Stimulated activated CD4-positive, alpha-beta T cell treated with anti-CD3 and anti-CD28 coated beads, Interleukin-1b, Interleukin-23, amount 100 ng/mL, for 1 hour (primary cell): ENCODE data around the gene TBL1XR1.
A peak's percentile ranks its signal among the peaks of the same experiment; 100 is the strongest.
"Not testable (repeated sequence)": the region's sequence is repeated elsewhere in the genome, so short reads cannot be mapped to it uniquely, and the experiment has no call there.

Experiments used
- DNase-seq, 2 donors: peaks; one replicate each; pipeline ENCODE4 v3.0.0-alpha.2; 2020; ENCODE audit warnings: low read depth in 2 of 2

TBL1XR1 gene

DNA sequence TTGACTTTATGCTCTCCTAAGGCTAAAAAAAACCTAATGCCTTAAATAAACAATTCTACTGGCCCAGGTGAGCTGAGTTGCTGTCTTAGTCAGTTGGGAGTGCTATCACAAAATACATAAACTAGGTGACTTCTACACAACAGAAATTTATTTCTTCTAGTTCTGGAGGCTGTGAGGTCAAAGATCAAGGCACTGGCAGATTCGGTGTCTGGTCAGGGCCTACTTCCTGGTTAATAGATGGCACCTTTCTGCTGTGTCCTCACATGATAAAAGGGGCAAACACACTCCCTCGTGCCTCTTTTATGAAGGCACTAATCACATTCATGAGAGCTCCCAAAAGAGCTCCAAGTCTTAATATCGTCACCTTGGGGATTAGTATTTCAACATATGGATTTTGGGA, 11.5 kb upstream of the TBL1XR1 start:
- DNase-seq = no peak

GRCh38 chr3:177208223-177208622, 10.9 kb upstream of the TBL1XR1 start:
- no peak for DNase-seq

DNA sequence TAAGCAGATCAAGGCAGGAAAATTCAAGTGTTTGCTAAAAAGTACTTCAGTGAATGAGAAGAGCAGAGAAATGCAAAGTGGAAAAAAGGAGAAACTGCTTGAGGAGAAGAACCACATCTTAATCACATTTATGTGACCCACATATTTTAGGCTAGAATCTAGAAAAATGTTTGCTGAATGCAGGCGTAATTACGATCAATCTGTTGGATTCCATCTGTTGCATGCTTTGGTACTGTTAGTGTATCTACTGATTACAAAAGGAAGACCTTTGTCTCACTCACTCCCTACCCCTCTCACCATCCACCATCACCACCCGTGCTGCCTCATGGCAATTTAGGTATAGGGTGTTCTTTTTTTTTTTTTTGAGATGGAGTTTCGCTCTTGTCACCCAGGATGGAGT, 9.7 kb upstream of the TBL1XR1 start:
- DNase-seq = no peak

- DNase-seq = no peak
Measured at GRCh38 chr3:177203689-177204395, 6.6 kb upstream of the TBL1XR1 start.

GRCh38 chr3:177203016-177203415, 5.7 kb upstream of the TBL1XR1 start:
- not testable (repeated sequence) for DNase-seq

DNA sequence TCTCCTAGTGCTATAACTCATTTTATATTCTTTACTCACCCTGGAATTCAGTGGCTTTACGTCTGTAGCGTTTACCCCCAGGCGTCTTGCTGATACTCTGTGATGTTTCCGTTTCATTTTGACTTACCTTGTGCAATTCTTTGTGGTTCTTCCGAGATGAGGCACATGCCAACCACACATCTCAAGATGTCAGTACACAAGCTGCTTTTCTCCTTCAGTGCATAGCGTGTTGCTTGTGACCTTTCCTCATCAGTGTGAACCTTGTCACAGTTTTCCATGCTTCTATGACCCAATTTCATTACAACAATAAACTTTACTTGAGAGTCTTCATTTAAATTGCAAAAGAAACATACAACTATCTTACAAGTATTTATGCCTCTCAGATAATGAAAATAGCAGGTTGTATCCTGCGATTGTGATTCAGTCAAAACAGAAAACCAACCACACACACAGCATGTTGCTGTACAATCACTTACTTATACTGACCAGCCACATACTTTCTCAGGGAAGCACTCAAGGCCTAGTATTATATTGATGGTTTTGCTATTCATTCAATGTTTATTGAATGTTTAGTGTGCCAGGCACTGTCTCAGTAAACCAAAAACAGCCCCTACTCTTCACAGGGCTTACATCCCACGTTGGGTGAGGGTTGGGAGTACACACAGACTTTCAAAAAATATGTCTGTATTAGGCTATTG, 4.6 kb upstream of the TBL1XR1 start:
- no peak for DNase-seq

DNA sequence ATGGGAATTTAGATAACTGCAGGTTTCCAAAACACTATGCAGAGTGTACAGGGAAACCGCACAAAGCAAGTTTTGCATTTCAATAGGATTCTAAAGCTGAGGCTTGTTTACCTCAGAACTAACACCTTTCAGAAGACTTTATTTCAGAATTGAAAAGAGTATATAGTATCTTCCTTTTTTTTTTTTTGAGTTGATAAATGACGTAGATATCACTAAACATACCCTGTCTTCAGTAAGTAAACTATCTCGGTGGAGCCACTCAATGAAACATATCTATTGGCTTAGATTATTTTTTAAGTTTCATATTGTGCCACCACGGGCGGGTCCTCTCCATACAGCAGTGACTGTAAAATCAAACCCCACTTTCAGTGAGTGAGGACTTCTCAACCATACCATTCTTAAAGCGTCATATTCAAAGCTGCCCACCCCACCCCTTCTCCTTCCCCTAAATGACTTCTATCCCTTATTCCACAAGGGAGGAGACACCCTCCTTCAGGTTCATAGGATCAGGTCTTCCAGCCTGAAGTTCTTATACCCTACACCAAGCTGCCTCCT, 2.0 kb upstream of the TBL1XR1 start:
- DNase-seq = no peak

- peak in 1 of 2 donors; percentile 13 for DNase-seq
Measured at GRCh38 chr3:177197727-177198460, 612 bp upstream of the TBL1XR1 start.

GRCh38 chr3:177196456-177197040, 734 bp downstream of the TBL1XR1 start:
- DNase-seq = no peak

- DNase-seq = no peak
Measured at GRCh38 chr3:177196008-177196455, 1.2 kb downstream of the TBL1XR1 start.

- DNase-seq = no peak
Measured at GRCh38 chr3:177195242-177195991, 1.9 kb downstream of the TBL1XR1 start.

DNA sequence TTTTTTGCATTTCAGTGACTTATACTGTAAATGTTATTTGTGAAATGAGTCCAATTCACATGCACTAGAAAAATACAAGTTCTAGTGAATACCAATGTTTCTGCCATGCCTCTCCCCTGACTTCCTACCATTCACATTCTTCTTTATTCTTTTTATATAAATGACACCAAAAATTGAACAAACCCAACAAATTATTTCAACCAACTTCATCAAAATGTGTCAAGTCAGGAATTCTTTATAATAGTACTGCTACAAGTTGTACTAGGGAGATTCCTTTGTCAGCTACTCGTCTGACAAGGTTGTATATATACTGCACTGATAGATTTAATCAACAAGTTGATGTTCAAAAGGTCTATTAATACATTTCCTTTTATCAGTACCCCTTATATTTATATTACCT, 3.0 kb downstream of the TBL1XR1 start:
- no peak for DNase-seq

GRCh38 chr3:177193688-177194268, 3.5 kb downstream of the TBL1XR1 start:
- no peak for DNase-seq

DNA sequence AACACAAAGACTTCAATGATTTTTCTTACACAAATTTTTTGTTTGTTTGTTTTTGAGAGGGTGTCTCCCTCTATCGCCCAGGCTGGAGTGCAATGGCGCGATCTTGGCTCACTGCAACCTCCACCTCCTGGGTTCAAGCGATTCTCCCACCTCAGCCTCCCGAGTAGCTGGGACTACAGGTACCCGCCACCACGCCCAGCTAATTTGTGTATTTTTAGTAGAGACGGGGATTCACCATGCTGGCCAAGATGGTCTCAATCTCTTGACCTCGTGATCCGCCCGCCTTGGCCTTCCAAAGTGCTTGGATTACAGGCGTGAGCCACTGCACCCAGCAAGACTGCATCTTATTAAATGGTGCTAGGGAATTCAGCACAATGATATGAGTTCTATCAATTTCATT, 4.0 kb downstream of the TBL1XR1 start:
- not testable (repeated sequence) for DNase-seq

DNA sequence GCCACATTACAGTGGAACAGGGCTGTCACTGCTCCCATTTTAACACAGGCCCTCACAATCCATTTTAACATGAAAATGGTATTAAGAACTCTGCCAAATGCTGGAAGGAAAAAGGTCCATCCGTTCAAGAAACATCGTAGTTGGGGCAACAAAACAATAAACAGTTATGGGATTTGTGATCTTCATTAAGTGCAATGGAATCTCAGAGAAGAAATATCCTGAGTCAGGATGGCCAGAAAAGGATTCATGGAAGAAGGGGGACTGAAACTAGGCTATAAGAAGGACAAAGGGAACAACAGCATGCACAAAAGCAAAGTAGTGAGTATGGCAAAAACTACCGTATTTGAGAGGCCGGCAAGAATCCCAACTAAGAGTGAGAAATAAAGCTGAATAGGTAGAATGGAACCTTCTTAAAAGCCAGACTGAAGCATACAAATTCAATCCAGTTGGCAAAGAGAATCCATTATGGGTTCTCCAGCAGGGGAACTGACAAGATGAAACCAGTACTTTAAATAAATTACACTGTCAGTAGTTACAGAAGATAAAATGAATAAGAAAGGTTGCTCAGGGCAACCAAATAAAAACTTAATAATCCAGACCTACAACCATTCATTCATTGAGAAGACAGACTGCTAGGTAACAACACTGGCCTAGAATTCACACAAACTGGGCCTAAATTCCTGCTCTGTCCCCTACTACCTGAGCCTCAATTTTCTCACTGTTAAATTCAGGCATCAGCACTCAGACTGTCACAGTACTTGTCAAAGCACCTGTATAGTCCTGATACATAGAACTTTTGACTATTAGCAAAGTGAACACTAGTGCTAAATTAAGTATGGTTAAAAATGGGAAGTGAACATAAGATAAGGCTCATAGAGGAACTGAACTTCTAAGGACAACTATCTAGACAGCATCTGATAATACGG, 6.3 kb downstream of the TBL1XR1 start:
- no peak for DNase-seq

DNA sequence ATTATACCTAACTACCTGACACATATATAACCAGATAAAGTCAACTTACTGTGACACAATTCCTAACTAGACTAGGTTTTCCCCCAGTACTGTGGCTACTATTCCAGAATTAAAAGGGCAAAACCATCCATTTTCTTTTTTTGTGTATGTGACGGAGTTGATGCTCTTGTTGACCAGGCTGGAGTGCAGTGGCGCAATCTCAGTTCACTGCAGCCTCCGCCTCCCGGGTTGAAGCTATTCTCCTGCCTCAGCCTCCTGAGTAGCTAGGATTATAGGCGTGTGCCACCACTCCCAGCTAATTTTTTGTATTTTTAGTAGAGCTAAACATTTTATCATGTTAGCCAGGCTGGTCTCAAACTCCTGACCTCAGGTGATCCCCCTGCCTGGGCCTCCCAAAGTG, 7.1 kb downstream of the TBL1XR1 start:
- DNase-seq = not testable (repeated sequence)

- DNase-seq = not testable (repeated sequence)
Measured at GRCh38 chr3:177188325-177188724, 9.0 kb downstream of the TBL1XR1 start.

GRCh38 chr3:177186306-177186705, 11.0 kb downstream of the TBL1XR1 start:
- DNase-seq = no peak

GRCh38 chr3:177185035-177185574, 12.2 kb downstream of the TBL1XR1 start:
- DNase-seq = no peak
